Mucosa of rectum (tissue), 2 donors: ENCODE results near the gene DNAJC18.
A peak's percentile ranks its signal among the peaks of the same experiment; 100 is the strongest.

Experiments
- H3K27ac ChIP-seq, 2 donors: one replicate each; pipeline ENCODE4 v1.7.0; 2013; ENCODE audit warnings: inconsistent platforms in 2 of 2, low read depth in 2 of 2, low read length in 2 of 2
- H3K27me3 ChIP-seq, 2 donors: one replicate each; pipeline ENCODE4 v1.7.0; 2013; ENCODE audit warnings: low read length in 2 of 2; ENCODE audit not compliant: control insufficient read depth in 2 of 2, insufficient read depth in 2 of 2
- H3K36me3 ChIP-seq, 2 donors: one replicate each; pipeline ENCODE4 v1.7.0; 2013; ENCODE audit warnings: low read length in 2 of 2; ENCODE audit not compliant: control insufficient read depth in 2 of 2, insufficient read depth in 2 of 2
- H3K4me1 ChIP-seq, 2 donors: one replicate each; pipeline ENCODE4 v1.7.0; 2013; ENCODE audit warnings: low read length in 2 of 2, mild to moderate bottlenecking in 1 of 2; ENCODE audit not compliant: control insufficient read depth in 2 of 2, insufficient read depth in 2 of 2
- H3K4me3 ChIP-seq, 2 donors: one replicate each; pipeline ENCODE4 v1.7.0; 2013; ENCODE audit warnings: low read length in 2 of 2
- H3K9ac ChIP-seq, 2 donors: one replicate each; pipeline ENCODE4 v1.7.0; 2013; ENCODE audit warnings: low read length in 2 of 2, low read depth in 1 of 2, mild to moderate bottlenecking in 1 of 2
- H3K9me3 ChIP-seq, 2 donors: one replicate each; pipeline ENCODE4 v1.7.0; 2013; ENCODE audit warnings: low read length in 2 of 2; ENCODE audit not compliant: control insufficient read depth in 2 of 2
- donor health status: healthy.
- donor health status: Normal muscosa, but diverticular disease.

DNAJC18 gene

DNA sequence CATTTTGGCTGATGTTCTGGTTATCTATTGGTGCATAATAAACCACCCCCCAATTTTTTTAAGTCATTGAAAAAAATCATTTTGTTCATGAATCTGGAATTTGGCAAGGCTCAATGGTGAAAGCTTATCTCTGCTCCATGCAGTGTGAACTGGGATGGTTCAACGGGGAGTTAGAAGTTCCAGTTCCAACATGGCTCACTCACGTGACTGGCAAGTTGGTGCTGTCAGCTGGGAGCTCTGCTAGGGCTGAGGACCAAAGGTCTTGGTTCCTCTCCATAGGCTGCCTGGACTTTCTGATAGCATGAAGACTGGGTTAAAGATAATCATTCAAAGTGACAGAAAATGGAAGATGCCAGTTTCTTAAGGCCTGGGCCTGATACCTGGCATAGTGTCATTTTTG lies 32.4 kb downstream of the DNAJC18 start:
- Histone ChIP-seq H3K27me3 (no peaks in the 10 kb centered on the region), H3K4me1 (peaks cover 13 to 15% of the 10 kb centered on the region in 2 donors), H3K9ac (no peak overlapping the region), H3K36me3 (no peaks in the 10 kb centered on the region), H3K9me3 (no peaks in the 10 kb centered on the region), H3K27ac (no peak overlapping the region), H3K4me3 (no peak overlapping the region)

DNA sequence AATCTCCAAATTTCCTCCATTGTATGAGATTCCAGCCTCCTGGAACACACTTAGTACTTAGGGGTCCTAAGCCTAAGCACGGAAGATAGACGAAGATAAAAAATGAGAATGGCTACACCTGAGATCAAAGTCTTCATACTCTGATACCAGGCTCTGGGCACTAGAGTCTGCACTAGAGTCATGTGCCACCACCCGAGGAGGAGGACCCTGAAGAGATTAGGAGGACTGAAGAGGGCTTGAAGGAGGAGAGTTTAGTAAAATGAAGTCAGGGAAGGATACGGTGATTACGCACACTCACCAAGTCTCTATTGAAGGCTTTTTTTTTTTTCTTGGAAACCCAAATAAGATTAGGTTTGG lies 34.9 kb downstream of the DNAJC18 start:
- Histone ChIP-seq H3K27me3 (no peaks in the 10 kb centered on the region), H3K36me3 (peaks cover 0 to 2% of the 10 kb centered on the region in 2 donors), H3K9ac (peak overlapping the region; percentile 72 to 84), H3K4me1 (peaks cover 13 to 15% of the 10 kb centered on the region in 2 donors), H3K9me3 (no peaks in the 10 kb centered on the region), H3K27ac (peak overlapping the region; percentile 93 to 95), H3K4me3 (peak overlapping the region; percentile 77 to 88)

DNA sequence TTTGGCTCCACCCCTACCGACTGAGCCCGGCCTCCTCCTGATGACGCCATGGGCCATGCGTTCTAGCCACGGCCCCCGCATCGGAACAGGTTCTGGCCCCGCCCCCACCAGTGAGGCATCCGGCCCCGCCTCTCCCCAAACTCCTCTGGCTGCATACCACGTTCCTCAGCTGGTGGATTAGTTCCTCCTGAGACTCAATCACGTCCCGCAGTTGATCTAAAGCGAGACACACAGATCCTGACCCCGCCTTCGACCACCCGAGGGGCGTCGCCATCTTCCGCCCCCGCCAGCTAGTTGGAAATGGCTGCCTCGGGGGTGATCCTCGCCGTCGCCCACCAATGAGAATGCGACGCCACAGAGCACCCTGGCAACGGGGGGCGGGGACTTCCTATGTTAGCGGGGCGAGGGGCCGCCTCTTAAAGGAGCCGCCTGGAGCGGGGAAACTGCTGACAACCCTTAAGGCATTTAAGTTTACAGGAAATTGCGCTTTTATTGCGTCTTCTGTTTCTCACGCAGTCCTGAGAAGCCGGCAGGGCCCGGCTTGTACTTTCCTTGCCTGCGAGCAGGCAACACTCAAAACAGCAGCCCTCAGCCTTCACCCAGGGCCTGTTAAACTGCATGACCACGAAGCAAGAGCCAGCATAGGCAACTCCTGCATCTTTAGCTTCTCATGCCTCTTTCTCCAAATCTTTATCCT lies 35.4 kb downstream of the DNAJC18 start, which contains the start of gene SPATA24:
TSS of gene SPATA24 (minus strand) at position 303 of the 697 bp plus-strand sequence. CDS start at position 274, 29 bp downstream.
- H3K4me3 ChIP-seq, result peak within 1 kb of the TSS; percentile 77 to 88
- H3K27ac ChIP-seq, result peak within 1 kb of the TSS; percentile 93 to 95
- H3K27me3 ChIP-seq, result no peaks in the 10 kb centered on the region
- no peaks in the 10 kb centered on the region for H3K9me3 ChIP-seq
- peaks cover 0 to 2% of the 10 kb centered on the region in 2 donors for H3K36me3 ChIP-seq
- peak within 1 kb of the TSS; percentile 72 to 84 for H3K9ac ChIP-seq
- peaks cover 13 to 15% of the 10 kb centered on the region in 2 donors for H3K4me1 ChIP-seq

DNA sequence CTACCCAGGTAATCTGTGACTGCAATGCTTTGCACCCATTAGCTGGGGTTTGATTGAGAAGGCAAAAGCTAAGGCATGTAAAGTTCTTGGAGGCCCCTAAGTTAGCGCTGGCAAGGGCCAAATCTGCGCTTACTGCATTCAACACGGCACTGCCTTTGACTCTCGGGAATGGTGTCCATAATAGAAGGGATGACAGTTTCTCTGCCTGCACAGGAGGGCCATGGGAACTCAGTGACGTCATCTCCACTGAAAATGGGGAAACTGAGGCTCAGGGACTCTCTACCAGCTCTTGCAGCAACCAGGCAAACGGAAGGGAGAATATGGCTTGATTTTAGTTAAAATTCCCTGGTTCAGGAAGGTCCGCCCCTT lies 35.9 kb downstream of the DNAJC18 start:
- peak overlapping the region; percentile 77 to 88 for H3K4me3 ChIP-seq
- H3K27me3 ChIP-seq, result no peaks in the 10 kb centered on the region
- H3K4me1 ChIP-seq, result peaks cover 13 to 15% of the 10 kb centered on the region in 2 donors
- H3K9ac ChIP-seq, result peak overlapping the region; percentile 72 to 76
- H3K36me3 ChIP-seq, result peaks cover 0 to 2% of the 10 kb centered on the region in 2 donors
- H3K27ac ChIP-seq, result peak overlapping the region; percentile 93 to 95
- no peaks in the 10 kb centered on the region for H3K9me3 ChIP-seq

DNA sequence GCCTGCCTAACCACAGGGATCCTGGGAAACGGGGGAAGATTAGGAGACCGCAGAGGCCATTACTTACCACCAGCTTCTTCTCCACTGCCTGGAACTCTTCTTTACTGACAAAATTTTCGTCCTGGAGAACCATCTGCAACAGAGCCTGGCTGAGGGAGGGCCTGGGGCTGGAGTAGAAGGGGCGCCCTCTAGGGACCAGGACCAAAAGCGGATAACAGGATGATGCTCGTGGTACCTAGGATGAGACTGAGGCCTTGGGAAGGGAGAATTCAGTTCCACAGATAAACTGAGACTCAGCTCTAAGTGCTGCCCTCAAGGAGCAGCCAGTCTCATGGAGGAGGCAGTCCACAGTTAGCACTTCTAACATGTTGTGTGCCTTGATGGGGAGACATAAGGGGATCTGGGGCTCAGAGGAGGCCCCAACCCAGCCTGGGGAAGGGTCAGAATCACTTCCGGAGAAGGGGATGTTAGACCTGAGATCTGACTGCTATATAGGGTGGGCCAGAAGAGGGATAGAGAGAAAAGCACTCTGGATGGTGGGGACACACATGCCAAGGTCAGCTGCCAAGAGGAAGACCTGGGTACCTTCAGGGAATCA lies 36.7 kb downstream of the DNAJC18 start:
- no peaks in the 10 kb centered on the region for H3K27me3 ChIP-seq
- no peak overlapping the region for H3K27ac ChIP-seq
- H3K36me3 ChIP-seq, result peaks cover 0 to 2% of the 10 kb centered on the region in 2 donors
- H3K9me3 ChIP-seq, result no peaks in the 10 kb centered on the region
- H3K4me3 ChIP-seq, result no peak overlapping the region
- no peak overlapping the region for H3K9ac ChIP-seq
- H3K4me1 ChIP-seq, result peaks cover 13 to 15% of the 10 kb centered on the region in 2 donors

DNA sequence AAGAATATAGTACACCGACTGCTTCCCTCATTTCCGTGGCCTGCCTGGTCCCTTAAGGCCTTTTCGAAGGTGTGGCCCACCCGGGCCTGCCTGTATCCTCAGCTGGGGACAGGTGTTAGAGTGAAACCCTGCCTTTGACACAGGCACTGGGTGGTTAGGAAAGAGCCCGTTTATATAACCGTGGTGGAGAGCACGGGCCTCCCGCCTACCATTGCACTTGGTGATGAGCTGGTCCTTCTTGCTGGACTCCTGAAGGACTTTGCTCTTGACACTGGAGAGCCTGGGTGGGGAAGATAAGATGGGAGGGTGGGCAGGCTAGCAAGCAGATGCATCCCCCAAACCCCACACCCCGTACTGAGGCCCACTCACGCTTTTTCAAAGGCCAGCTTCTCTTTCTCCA lies 37.8 kb downstream of the DNAJC18 start:
- no peaks in the 10 kb centered on the region for H3K27me3 ChIP-seq
- H3K27ac ChIP-seq, result no peak overlapping the region
- no peak overlapping the region for H3K9ac ChIP-seq
- peaks cover 13 to 15% of the 10 kb centered on the region in 2 donors for H3K4me1 ChIP-seq
- H3K4me3 ChIP-seq, result no peak overlapping the region
- H3K36me3 ChIP-seq, result peaks cover 0 to 2% of the 10 kb centered on the region in 2 donors
- no peaks in the 10 kb centered on the region for H3K9me3 ChIP-seq

DNA sequence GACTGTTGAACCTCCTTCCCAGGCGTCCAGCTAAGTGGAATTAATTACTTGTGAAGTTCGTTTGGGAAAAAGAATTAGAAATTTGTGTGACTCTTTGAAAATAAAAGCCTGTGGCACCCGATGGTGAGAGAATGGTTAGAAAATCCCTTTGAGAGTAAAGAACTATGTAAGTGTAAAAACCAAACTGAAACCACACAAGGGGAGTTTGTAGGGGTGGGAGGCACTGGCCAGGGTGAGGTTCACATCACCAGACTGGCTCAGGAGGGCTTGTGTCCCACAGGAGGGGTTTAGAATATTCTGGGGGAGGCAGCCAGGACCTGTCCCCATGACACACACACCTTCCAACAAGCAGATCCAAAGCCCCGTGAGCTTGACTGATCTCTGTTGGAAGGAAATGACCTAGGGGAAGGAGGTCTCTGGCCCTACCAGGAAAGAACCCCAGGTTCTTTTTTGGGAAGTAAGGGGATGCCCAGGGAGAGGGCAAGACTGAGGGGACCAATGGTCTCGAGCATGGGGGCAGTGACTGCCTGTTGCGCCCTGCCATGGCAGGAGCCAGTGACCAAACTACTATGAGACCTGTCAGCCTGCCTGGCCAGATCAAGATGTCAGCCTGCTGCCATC lies 39.7 kb downstream of the DNAJC18 start:
- Histone ChIP-seq H3K9me3 (no peaks in the 10 kb centered on the region), H3K27ac (no peak overlapping the region), H3K4me1 (peaks cover 13% of the 10 kb centered on the region in 2 donors), H3K27me3 (no peaks in the 10 kb centered on the region), H3K36me3 (peaks cover 3 to 7% of the 10 kb centered on the region in 2 donors), H3K9ac (no peak overlapping the region), H3K4me3 (no peak overlapping the region)

DNA sequence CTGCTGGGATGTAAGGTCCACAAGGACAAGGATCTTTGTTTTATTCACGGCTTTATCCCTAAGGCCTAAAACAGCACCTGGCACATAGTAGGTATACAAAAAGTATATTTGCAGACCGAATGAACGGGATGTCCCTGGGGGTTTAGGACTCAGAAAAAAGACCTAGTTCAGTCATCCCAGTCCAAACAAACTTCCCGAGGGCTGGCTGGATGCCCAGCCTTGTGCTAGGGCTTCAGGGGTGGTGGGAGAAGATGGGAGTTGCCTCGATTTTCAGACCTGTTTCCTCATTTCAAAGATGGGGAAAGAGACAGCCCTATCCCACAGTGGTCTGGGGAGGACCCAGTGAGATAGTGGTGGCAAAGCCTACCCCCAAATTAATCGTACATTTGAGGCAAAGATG lies 41.4 kb downstream of the DNAJC18 start:
- peaks cover 3 to 7% of the 10 kb centered on the region in 2 donors for H3K36me3 ChIP-seq
- peaks cover 12 to 15% of the 10 kb centered on the region in 2 donors for H3K4me1 ChIP-seq
- H3K27ac ChIP-seq, result no peak overlapping the region

DNA sequence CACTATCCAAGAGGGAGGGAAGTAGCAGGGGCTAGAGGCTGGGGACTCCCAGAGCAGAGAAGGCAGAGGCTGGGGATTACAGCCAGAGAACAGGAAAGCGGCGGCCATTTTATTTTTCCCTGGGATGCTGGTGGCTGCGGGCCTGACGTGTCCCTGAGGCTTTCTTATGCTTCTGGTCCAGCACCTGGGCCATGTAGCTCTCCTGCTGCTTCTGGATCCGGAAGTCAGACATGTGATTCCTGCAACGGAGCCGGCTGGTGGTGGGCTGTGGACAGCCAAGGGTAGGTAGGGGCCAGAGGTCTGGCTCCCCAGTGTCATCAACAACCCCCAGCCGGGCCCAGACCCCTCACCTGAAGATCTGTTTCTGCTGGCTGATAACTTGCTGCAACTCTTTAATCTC lies 42.6 kb downstream of the DNAJC18 start:
- no peak overlapping the region for H3K9ac ChIP-seq
- H3K4me1 ChIP-seq, result peaks cover 14 to 22% of the 10 kb centered on the region in 2 donors
- H3K9me3 ChIP-seq, result no peaks in the 10 kb centered on the region
- peaks cover 3 to 7% of the 10 kb centered on the region in 2 donors for H3K36me3 ChIP-seq
- H3K27ac ChIP-seq, result no peak overlapping the region
- H3K27me3 ChIP-seq, result peaks cover 0 to 7% of the 10 kb centered on the region in 2 donors
- H3K4me3 ChIP-seq, result no peak overlapping the region

More for the DNA sequence above, 41.4 kb downstream of the DNAJC18 start:
- H3K9me3 ChIP-seq, result no peaks in the 10 kb centered on the region
- no peak overlapping the region for H3K9ac ChIP-seq
- no peak overlapping the region for H3K4me3 ChIP-seq
- peaks cover 0 to 7% of the 10 kb centered on the region in 2 donors for H3K27me3 ChIP-seq
